HG02981 (cell line): ENCODE data around the gene MYRFL.

Experiments
- ATAC-seq: cut with Tn5 transposase; IDR thresholded peaks from one replicate; pipeline ENCODE4 v1.9.1; 2021; ENCODE audit warnings: mild to moderate bottlenecking, moderate library complexity; ENCODE audit not compliant: unreplicated experiment

Gene MYRFL

DNA sequence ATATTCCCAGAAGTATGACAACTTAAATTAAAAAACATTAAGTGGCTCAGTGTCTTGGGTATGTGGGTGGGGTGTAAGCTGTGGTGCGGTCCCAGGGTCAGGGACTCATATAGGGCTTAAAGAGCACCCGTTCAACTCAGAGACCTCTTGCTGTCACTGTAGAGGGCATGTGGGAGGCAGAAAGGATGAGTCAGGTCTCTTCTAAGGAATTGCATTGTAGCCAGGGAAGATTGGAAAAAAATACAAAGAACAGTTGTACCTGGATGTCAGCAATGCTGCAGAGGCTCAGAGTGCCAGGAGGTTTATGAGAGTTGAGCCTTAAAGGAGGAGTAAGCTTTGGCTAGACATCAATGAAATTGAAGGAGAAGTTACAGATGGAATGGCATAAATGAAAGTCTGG, 104.1 kb downstream of the MYRFL start:
- ATAC-seq, result no peak

DNA sequence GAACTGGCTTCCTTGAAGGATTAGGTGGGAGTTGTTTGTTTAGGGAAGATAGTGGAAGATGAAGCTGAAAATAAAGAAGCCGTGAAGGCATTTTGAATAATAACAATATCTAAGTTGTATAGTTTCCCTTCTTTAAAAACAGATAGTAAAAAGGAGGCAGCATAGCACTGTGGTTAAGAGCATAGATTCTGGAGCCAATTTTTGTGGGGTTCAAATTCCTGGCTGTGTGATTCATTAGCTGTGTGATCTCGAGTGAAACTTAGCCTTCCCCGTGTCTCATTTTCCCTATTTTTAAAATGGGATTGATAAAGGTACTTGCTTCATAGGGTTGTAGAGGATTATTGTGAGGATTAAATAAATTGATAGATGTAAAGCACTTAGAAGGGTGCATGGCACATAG, 104.5 kb downstream of the MYRFL start:
- ATAC-seq, result no peak

DNA sequence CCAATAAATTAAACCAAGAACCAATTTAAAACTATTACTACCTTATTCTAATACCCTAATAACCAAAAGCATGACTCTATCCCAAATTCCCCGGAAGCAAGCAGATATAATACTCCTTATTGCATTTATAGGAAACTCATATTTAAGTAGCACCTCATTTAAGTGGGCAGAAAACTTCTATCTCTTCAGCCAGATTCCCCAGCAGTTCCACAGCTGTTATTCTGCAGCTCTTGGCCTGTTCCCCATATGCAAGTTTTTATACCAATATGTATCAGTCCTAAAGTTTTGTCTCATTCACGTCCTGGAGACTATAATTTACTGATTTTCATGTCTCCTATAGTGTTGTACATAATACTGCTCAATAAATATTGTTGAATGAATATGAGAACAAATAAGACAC, 106.5 kb downstream of the MYRFL start:
- no peak for ATAC-seq

DNA sequence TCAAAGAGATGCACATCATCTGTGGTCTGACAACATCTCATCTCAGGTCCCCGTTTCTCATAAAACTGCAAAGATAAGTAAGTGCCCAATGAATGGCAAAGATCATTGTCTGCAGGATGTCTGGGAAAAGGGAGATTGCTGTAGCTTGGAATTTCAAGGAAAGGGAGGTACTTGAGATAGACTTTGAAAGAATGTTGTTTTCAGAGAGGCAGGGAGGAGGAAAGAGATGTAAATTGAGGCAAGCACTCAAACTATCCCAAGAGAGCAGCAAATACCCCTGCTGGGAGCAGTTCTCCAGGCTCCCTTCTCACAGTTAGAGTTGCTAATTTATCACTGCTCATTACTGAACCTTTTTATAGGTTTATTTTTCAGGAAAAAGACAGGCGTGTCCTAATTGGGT, 107.1 kb downstream of the MYRFL start:
- no peak for ATAC-seq

DNA sequence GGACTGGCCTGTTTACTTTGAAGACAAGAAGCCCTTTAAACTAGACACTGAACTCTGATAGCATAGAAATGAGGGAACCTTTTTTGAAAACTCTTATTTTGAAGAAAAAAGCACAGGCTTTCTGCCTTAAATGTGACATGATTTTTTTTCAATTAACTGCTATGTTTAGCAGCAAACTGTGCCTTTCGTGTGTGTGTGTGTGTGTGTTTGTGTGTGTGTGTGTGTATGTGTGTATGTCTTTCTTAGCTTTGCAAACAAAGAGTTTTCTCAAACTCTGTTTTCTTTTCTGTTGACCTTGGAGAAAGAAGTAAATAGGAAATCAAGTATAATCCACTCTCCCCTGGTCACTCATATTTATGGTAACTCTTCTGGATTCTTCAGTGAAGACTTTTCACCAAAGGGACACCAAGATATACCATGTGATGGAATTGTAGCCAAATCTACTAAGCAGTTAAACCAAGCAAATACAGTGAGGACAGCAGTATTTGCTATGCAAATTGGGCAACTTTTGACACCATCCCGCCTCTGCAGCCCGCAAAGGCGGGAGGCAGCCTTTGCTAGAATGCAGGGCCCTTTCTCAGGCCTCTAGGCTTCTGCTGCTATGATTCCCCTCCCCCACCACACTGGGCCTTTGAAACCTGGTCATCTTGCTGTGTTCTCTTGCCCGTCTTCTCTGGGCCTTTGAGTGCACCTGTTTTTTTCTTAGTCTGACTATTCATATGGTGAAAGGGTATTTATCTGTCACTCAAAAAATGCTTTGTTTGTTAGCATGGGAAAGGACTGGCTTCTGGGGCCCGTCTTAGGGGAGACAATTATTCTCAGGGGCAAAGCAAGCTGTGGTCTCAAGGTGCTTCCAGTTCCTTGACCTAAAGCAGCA, 107.9 kb downstream of the MYRFL start:
- no peak for ATAC-seq

DNA sequence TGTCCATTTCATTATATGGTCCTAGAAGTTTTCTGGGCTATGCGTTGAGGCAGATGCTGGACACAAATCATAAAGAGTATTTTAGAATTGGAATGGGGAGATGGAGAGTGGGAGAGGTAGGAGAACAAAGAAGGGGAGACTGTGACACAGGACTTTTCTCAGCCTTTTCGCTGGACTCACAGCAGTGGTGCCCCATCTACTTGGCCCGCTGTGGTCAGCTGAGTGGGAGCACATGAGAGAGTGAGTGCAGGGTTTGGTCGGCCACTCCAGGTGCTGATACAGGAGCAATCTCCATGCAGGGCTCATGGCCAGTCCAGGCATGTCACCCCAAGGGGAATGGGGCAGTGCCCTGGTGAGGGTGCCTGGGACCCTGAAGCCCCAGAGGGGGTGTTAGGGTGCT, 109.0 kb downstream of the MYRFL start:
- ATAC-seq, result no peak

DNA sequence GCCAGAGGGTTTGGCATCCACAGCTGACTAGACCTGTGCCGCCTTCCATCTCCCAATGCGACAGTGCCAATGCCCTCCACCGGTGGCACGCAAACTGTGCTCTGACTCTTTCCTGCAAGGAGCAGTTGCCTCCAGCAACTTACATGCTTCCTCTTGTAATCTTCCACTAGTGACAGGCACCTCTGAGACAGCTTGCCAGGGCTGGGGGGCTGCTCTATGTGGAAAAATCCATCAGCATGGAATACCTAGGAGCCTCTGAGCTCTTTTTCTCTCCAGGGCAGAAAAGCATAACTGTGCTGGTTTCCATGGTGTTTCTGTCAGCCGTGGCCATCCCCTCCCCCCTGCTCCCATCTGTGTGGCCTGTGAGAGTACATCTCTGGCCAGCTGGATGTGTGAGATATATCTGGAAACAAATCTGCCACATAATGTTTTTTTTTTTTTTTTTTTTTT, 110.6 kb downstream of the MYRFL start:
- ATAC-seq, result no peak

DNA sequence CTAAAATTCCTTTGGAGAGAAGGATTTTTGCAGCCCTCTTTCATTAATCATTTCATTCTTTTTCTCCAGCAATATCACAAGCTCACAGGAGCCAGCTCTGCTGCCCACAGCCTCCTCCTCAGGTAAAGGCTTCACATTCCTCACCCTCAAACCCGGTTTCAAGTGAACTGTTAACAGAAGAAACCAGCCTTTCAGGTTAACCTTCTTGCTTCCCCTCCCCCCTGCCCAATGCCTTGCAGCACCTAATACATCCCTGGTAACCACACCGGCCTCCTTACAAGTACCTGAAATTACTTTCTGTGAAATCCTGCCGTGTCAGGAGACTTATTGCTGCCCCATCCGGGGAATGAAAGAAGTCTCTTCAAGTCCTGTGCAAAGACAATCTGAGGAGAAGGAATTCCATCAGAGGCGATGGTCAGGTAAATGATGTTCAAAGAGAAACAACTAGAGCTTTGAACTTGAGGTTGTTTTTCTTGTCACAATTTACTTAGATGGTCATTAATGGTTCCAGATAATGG, 111.2 kb downstream of the MYRFL start:
- no peak for ATAC-seq

DNA sequence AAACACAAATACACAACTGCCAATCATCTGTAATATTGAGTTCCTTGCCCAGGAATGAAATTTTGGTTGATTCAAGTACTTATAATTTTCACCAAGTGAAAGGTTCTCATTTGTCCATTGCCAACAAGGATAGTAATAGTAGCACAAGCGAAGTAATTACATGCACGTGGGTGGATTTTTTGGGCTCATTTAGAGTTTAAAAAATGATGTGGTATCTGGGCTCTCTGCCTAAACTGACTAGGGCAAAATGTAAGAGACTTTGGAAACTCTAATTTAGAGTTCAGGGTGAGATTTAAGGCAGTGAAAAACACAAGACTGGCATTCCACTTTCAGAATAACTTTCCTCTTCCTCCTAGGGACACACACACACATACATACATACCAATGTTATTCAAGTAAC, 111.7 kb downstream of the MYRFL start:
- no peak for ATAC-seq

DNA sequence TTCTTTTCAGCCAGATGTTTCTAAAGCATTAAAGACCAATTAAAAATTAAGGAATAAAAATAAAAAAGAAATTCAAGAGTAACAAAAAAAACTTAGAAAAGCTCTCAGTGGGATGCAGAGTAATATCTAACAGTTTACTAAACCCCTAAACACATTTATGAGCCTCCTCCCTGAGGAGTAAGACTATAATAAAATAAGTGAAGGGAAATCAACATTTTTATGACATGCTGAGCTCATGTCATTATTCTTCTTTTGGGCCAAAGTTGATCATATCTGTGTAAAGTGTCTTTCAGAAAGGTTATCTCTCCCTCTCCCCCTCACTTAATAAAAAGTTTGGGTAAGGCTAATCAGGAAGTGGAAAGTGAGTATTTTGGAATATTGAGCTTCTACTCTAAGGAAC, 122.1 kb downstream of the MYRFL start:
- no peak for ATAC-seq

DNA sequence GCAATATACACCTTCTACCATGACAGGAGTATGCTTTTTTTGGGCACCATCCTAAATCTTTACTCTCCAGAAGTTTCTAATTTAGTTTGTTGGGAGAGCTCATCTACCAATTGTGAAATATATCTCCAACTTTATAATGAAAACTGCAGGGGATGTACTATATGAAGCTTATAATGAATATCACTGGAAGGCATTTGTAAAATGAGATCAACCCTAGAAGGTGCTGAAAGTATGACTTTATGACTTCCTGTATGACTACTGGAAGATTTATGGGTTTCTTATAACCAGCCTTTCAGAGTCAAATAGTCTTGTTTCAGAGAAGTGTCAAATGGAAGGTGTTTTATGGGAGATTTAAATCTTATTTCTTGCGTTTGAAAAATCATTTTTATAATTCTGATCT, 122.9 kb downstream of the MYRFL start:
- no peak for ATAC-seq

DNA sequence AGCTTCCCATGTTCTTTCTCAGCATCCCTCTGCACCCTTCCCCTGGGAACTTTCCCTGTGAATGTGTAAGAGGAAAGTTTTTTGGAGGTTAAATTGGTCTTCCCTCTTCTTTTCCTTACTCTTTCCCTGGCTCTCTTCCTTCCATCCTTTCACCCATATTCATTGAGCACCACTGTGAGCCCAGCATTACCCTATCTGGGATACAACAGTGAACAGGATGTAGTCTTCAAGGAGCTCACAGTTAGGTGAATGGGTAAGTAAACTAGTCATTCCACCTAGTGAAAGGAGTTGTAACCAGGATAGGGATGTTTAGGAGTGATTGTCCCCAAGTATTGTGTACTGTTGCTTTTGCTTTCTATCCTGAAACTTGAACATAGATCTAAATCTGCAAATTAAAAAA, 123.8 kb downstream of the MYRFL start:
- no peak for ATAC-seq

DNA sequence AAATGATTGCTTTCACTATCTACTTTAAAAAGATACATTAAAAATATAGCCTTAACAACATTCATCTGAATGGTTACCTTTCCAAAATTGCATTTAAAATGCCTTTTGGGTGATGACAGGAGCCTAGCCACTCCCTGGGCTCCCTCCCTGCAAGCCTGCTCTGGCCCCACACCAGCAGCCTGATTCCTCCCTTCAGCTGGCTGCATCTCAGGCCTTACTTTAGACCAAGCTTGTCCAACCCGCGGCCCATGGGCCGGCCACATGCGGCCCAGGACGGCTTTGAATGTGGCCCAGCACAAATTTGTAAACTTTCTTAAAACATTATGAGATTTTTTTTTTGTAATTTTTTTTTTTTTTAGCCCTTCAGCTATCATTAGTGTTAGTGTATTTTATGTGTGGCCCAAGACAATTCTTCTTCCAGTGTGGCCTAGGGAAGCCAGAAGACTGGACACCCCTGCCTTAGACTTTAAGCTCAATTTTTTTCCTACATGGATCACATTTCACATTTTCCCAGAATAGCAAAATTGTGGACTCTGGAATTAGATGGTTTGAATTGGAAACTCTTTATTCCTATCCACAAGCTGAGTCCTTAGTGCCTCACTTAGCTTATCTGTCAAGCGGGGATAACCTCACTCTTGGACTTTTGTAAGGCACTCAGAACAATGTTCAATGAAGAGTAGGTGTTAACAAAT, 124.4 kb downstream of the MYRFL start:
- ATAC-seq, result no peak

DNA sequence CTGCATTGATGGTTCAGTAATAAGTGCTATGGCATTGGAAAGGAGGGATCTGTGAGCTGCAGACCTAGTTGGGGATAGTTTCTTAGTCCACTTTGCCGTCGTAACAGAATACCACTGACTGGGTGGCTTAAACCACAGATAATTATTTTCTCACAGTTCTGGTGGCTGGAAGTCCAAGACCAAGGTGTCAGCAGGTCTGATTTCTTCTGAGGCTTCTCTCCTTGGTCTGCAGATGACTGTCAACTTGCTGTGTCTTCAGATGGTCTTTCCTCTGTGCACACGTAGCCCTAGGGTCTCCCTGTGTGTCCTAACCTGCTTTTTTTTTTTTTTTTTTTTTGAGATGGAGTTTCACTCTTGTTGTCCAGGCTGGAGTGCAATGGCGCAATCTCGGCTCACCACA, 126.1 kb downstream of the MYRFL start:
- no peak for ATAC-seq

DNA sequence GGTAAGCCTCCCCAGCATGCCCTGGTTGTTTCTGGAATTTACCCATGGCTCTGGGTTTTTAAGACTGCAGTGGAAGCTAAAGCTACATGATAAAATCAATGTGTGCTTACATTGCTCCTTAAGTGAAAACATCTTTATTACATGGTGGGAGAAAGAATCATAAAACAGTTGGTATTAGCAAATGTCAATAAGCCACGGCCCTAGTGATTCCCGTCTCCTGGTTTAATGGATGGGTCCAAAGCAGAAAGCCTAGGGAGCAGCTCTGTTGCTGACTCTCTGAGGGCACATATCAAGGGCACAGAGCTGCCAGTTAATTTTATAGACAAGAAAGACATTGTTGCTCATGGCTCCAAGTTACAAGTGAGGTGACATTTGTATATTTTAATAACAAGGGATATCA, 127.9 kb downstream of the MYRFL start:
- ATAC-seq, result no peak

DNA sequence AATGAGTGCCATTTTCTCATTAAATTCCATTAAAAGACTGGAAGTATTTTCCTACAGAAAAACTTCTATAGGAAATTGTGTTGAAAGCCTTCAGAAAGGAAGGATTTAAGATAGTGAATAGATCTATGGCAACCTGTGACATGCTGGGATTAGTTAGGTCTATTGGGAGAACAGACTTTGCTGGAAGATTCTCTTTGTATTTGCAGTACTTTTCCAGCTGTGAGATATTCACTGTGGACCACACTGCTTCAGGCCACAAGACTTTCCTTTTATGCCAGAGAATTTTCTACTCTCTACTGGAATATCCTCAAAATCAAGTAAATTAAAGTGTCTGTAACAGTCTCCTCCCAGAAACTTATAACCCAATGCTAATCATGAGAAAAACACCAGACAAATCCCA, 136.2 kb downstream of the MYRFL start:
- ATAC-seq, result no peak

DNA sequence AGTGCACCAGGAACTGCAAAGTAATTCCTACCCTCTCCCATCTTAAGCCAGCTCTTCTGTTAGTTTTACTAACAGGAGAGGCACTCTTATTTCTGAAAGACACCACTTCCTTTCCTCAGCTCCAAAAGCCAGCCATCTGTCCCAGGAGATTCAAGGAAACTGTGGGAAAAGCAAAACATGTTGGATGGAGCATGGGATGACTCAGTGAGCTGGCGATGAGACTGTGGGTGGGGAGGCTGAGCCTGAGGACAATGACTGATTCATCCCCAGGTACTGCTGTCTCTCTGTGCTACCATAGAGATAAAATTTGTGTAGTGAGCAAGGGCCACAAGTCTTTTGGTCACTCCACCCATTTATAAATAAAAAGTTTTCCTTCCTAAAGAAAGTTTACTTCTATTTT, 141.4 kb downstream of the MYRFL start:
- no peak for ATAC-seq

DNA sequence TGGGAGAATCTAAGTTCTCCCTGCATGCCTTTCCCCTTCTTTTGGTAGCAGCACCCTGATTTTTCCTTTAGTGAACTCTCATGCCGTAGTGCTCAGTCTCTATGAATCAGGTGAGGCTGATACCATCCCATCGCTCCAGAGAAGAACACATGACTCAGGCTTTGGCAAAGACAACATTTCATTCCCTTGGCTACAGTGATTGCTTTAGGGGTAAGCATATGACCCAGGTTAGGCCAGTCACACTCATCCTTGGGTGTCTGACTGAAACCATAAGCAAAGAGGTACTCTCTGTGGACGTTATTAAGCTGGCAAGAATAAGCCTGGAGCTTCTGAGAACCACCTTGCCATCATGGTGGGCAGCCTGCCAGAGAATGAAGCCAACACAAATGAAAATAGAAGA, 141.8 kb downstream of the MYRFL start:
- no peak for ATAC-seq

DNA sequence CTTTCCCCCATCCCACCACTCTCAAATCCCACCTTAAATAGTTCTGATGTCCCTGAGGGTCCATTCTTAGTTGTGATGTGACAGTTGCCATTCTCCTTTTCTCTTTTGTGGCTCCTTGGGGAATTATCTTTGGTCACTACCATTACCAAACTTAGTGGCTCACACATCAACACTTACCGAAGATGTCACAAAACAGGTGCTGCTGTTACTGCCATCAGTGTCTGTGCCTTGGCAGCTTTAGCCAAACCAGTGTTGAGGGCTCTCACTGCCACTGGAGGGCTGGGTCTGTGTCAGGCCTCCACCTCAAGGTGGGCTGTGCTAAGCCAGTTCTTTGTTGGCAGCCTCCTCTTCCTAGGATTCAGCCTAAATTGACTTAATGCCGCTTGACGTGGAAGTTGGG, 144.0 kb downstream of the MYRFL start:
- no peak for ATAC-seq

DNA sequence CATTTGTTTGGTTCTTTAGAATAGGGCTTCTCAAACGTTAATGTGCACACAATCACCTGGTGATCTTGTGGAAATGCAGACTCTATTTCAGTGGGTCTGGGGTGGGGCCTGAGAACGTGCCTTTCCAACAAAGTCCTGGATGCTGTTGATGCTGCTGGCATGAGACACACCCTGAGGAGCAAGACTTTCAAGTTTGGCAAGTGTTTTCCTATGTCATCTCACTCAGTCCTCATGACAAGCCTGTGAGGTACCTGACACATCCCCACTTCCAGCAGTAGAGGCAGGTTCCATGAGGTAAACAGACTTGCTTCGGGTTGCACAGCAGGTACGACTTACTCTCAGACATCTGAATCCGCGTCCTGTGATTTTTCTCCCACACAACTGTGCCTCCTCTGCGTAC, 147.1 kb downstream of the MYRFL start:
- ATAC-seq, result no peak

DNA sequence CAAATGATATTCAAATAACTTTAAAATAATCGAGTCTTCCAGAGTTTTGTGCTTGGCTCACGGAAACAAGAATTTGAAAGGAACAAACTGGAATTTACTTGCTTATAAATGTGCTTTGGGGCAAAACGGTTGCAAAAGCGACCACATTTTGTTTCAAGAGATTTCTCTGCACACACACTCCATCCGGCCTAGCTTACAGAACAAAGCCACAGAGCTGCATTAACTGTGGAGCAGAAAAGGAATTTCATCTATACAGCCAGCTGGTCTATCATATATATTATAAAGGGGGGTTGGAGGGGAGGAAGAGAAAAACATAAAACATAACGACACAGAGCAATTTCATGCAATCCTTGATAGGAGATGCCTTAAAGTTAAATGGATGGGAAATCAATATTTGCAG, 153.0 kb downstream of the MYRFL start:
- ATAC-seq, result no peak

DNA sequence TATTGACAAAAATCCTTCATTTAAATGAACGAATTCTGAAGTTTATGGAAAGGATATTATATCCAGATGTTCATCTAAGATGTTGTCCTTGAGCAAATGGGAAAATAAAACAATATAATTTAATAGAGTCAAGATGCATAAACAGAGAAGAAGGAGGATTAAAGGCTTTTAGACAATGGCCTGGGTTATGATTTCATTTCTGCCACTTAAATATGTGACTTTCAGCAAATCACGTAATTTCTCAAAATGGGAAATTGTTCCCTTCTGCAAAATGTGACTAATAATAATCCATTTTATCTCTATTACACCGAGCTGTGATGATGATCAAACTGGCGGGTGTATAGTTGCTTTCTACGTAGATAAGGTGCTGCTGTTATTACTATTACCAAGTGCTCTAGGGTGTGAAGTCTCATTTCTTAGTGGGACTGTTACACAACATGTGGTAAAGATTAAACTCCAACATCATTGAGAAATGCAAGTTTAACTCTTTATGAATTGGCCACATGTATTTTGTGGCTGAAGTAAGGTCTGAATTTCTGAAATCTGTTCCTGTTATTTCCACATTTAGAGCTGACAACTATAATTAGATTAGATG, 157.0 kb downstream of the MYRFL start:
- no peak for ATAC-seq
